Stimulated activated CD4-positive, alpha-beta T cell treated with anti-CD3 and anti-CD28 coated beads, TNF-alpha, amount 100 ng/mL, for 1 hour (primary cell): ENCODE measurements around the gene EYS.
"Not testable (repeated sequence)": the region's sequence is repeated elsewhere in the genome, so short reads cannot be mapped to it uniquely, and the experiment has no call there.

Experiments
- DNase-seq, 3 donors: peaks; one replicate each; pipeline ENCODE4 v3.0.0-alpha.2; 2020; ENCODE audit warnings: low read depth in 3 of 3, low spot score in 1 of 3

EYS gene

GRCh38 chr6:65113581-65113980 lies 593.4 kb downstream of the EYS start:
- DNase-seq, result no peak

- DNase-seq, result no peak
Measured at GRCh38 chr6:65112435-65112834, 594.6 kb downstream of the EYS start.

- DNase-seq, result no peak
Measured at GRCh38 chr6:65110031-65110430, 597.0 kb downstream of the EYS start.

- no peak for DNase-seq
Measured at GRCh38 chr6:65098349-65098748, 608.7 kb downstream of the EYS start.

GRCh38 chr6:65091561-65091960 lies 615.5 kb downstream of the EYS start:
- DNase-seq, result no peak

GRCh38 chr6:65088575-65088974 lies 618.5 kb downstream of the EYS start:
- no peak for DNase-seq

- DNase-seq, result no peak
Measured at GRCh38 chr6:65081756-65082155, 625.3 kb downstream of the EYS start.

- DNase-seq, result no peak
Measured at GRCh38 chr6:65075705-65076230, 631.3 kb downstream of the EYS start.

GRCh38 chr6:65072500-65072899 lies 634.5 kb downstream of the EYS start:
- DNase-seq, result no peak

- DNase-seq, result no peak
Measured at GRCh38 chr6:65071480-65071879, 635.5 kb downstream of the EYS start.

GRCh38 chr6:65064844-65065243 lies 642.2 kb downstream of the EYS start:
- DNase-seq, result no peak

- DNase-seq, result no peak
Measured at GRCh38 chr6:65059568-65059967, 647.5 kb downstream of the EYS start.

GRCh38 chr6:65055545-65055944 lies 651.5 kb downstream of the EYS start:
- DNase-seq, result no peak

GRCh38 chr6:65052626-65053025 lies 654.4 kb downstream of the EYS start:
- DNase-seq, result no peak

- DNase-seq, result no peak
Measured at GRCh38 chr6:65045801-65046200, 661.2 kb downstream of the EYS start.

GRCh38 chr6:65014006-65014405 lies 693.0 kb downstream of the EYS start:
- DNase-seq, result no peak

GRCh38 chr6:65006788-65007187 lies 700.2 kb downstream of the EYS start:
- DNase-seq, result no peak

GRCh38 chr6:65004283-65004682 lies 702.7 kb downstream of the EYS start:
- DNase-seq, result no peak

- not testable (repeated sequence) for DNase-seq
Measured at GRCh38 chr6:65002882-65003281, 704.1 kb downstream of the EYS start.

- DNase-seq, result no peak
Measured at GRCh38 chr6:65000815-65001214, 706.2 kb downstream of the EYS start.

GRCh38 chr6:64998204-64998603 lies 708.8 kb downstream of the EYS start:
- DNase-seq, result no peak

GRCh38 chr6:64996301-64996700 lies 710.7 kb downstream of the EYS start:
- DNase-seq, result no peak

- DNase-seq, result no peak
Measured at GRCh38 chr6:64990652-64991304, 716.2 kb downstream of the EYS start.
